GM21786 (cell line): Measurements from ENCODE around the gene THAP7.
"Not testable (repeated sequence)": the region's sequence is repeated elsewhere in the genome, so short reads cannot be mapped to it uniquely, and the experiment has no call there.

ENCODE experiments used
- ATAC-seq: cut with Tn5 transposase; IDR thresholded peaks from one replicate; pipeline ENCODE4 v1.9.1; 2021; ENCODE audit not compliant: unreplicated experiment

The THAP7 gene

GRCh38 chr22:20979940-20980453 lies 21.9 kb downstream of the THAP7 start:
- ATAC-seq = no peak

GRCh38 chr22:20979243-20979809 lies 22.6 kb downstream of the THAP7 start:
- no peak for ATAC-seq

GRCh38 chr22:20978419-20978818 lies 23.5 kb downstream of the THAP7 start:
- no peak for ATAC-seq

GRCh38 chr22:20977516-20978170 lies 24.3 kb downstream of the THAP7 start:
- ATAC-seq = no peak

- ATAC-seq = no peak
These were observed 24.9 kb downstream of the THAP7 start for GRCh38 chr22:20977019-20977418.

- no peak for ATAC-seq
These were observed 25.5 kb downstream of the THAP7 start for GRCh38 chr22:20976291-20976877.

GRCh38 chr22:20975541-20976290 lies 26.2 kb downstream of the THAP7 start:
- ATAC-seq = no peak

- no peak for ATAC-seq
These were observed 27.5 kb downstream of the THAP7 start for GRCh38 chr22:20974336-20974955.

- ATAC-seq = no peak
These were observed 28.2 kb downstream of the THAP7 start for GRCh38 chr22:20973634-20974286.

- no peak for ATAC-seq
These were observed 28.9 kb downstream of the THAP7 start for GRCh38 chr22:20972933-20973577.

GRCh38 chr22:20972014-20972694 lies 29.8 kb downstream of the THAP7 start:
- ATAC-seq = not testable (repeated sequence)

GRCh38 chr22:20970939-20971657 lies 30.8 kb downstream of the THAP7 start:
- ATAC-seq = no peak

GRCh38 chr22:20968281-20968977 lies 33.5 kb downstream of the THAP7 start:
- ATAC-seq = no peak

GRCh38 chr22:20967697-20968211 lies 34.2 kb downstream of the THAP7 start:
- ATAC-seq = no peak

GRCh38 chr22:20966883-20967696 lies 34.8 kb downstream of the THAP7 start, which contains the start of gene AIFM3:
Gene AIFM3 (plus strand): TSS chr22:20967255. CDS start chr22:20967945, 690 bp downstream.
- no peak for ATAC-seq

GRCh38 chr22:20965888-20966855 lies 35.7 kb downstream of the THAP7 start:
- ATAC-seq = no peak
